ENCODE data around the gene SLC39A10. TPM values are rescaled to one million over a fixed set of nuclear protein-coding genes. Genes with fewer than 3 reads are reported as not detected.

Gene SLC39A10
- total and polyA plus RNA-seq, 9 donors, result 9.1 to 33.5 (median 26.4) TPM

- intact Hi-C loops (cut with DNase I), result no loop called here
- no peaks in the 10 kb centered on the region for H3K4me1 ChIP-seq (ENCODE audit: insufficient read depth)
- H3K27ac ChIP-seq, result no peak overlapping the region
- no peaks in the 10 kb centered on the region for H3K9me3 ChIP-seq
- no peak for DNase-seq
- no peaks in the 10 kb centered on the region for H3K27me3 ChIP-seq
- TF ChIP-seq EP300 (IDR thresholded peaks at IDR 0.05) (no peak), POLR2A (IDR thresholded peaks at IDR 0.05) (no peak), CTCF (IDR thresholded peaks at IDR 0.05) (no peak)
- H3K36me3 ChIP-seq, result no peaks in the 10 kb centered on the region
- H3K4me3 ChIP-seq, result no peak overlapping the region
Observed at GRCh38 chr2:195622966-195623365, 34.1 kb upstream of the SLC39A10 start.

- Histone ChIP-seq H3K27ac (no peak overlapping the region), H3K4me1 (ENCODE audit: insufficient read depth) (no peaks in the 10 kb centered on the region), H3K9me3 (no peaks in the 10 kb centered on the region), H3K27me3 (no peaks in the 10 kb centered on the region), H3K4me3 (no peak overlapping the region), H3K36me3 (no peaks in the 10 kb centered on the region)
- DNase-seq, result no peak
- WGBS, 3 donors, result 87 to 92% (median 90%) methylated on average over 2 of the region's 2 CpGs
- intact Hi-C loops (cut with DNase I), result no loop called here
- TF ChIP-seq EP300 (IDR thresholded peaks at IDR 0.05), result no peak
- TF ChIP-seq CTCF (IDR thresholded peaks at IDR 0.05), result no peak
- no peak for TF ChIP-seq POLR2A (IDR thresholded peaks at IDR 0.05)
Observed at GRCh38 chr2:195626507-195626906, 30.5 kb upstream of the SLC39A10 start.

GRCh38 chr2:195628666-195629065, 28.4 kb upstream of the SLC39A10 start:
- Histone ChIP-seq H3K27ac (no peak overlapping the region), H3K4me3 (no peak overlapping the region), H3K27me3 (no peaks in the 10 kb centered on the region), H3K4me1 (ENCODE audit: insufficient read depth) (no peaks in the 10 kb centered on the region), H3K36me3 (no peaks in the 10 kb centered on the region), H3K9me3 (no peaks in the 10 kb centered on the region)
- intact Hi-C loops (cut with DNase I), result no loop called here
- 96 to 100% (median 100%) methylated on average over 1 of the region's 1 CpG for WGBS, 3 donors
- DNase-seq, result no peak
- no peak for TF ChIP-seq CTCF (IDR thresholded peaks at IDR 0.05)
- no peak for TF ChIP-seq POLR2A (IDR thresholded peaks at IDR 0.05)
- no peak for TF ChIP-seq EP300 (IDR thresholded peaks at IDR 0.05)

GRCh38 chr2:195632856-195633572, 24.0 kb upstream of the SLC39A10 start:
- Histone ChIP-seq H3K36me3 (no peaks in the 10 kb centered on the region), H3K27me3 (no peaks in the 10 kb centered on the region), H3K9me3 (no peaks in the 10 kb centered on the region), H3K4me1 (ENCODE audit: insufficient read depth) (no peaks in the 10 kb centered on the region), H3K4me3 (no peak overlapping the region), H3K27ac (no peak overlapping the region)
- TF ChIP-seq EP300 (IDR thresholded peaks at IDR 0.05) (no peak), CTCF (IDR thresholded peaks at IDR 0.05) (no peak), POLR2A (IDR thresholded peaks at IDR 0.05) (no peak)
- no peak for DNase-seq
- 88 to 91% (median 89%) methylated on average over 10 of the region's 10 CpGs for WGBS, 3 donors
- intact Hi-C loops (cut with DNase I), result no loop called here

Measured in ovary (tissue), 9 donors.